HG03045 (cell line): ENCODE data around the gene PMAIP1.
"Not testable (repeated sequence)": the region's sequence is repeated elsewhere in the genome, so short reads cannot be mapped to it uniquely, and the experiment has no call there.

Experiments used
- ATAC-seq: cut with Tn5 transposase; IDR thresholded peaks from one replicate; pipeline ENCODE4 v1.9.1; 2021; ENCODE audit warnings: mild to moderate bottlenecking, moderate library complexity; ENCODE audit not compliant: unreplicated experiment

PMAIP1 gene

GRCh38 chr18:59899298-59900221, at the start of gene PMAIP1:
Gene PMAIP1, plus strand, starts transcription at chr18:59899996. Its CDS starts 182 bp downstream, at chr18:59900178.
- ATAC-seq = peak; percentile 75

DNA sequence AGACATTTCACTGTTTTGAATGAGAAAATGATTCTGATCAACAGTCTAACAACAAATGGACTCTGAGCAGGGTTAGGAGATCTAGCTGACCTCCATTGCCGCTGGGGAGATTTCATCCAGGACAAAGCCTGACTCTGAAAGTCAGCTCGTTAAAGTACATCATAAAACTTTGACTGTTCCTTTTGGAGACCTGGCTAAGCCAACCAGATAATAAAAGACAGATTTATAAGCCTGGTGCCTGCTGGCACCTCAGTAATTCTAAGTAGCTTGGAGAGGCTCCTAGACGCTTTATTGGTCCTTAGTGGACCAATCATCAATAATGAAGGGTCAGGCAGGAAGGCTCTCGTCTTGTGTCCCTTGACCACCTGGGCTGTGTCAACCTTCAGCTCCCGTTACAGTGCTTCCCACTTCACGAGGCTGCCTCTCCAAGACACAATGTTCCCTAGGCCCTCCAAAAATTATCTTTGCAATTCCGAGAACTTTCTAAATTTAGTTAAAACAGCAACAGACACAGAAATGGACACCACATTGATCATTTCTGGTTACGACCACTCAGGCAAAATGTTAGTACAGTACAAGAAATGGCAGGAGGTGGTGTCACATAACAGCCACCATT, 47.9 kb upstream of the PMAIP1 start:
- ATAC-seq = no peak

DNA sequence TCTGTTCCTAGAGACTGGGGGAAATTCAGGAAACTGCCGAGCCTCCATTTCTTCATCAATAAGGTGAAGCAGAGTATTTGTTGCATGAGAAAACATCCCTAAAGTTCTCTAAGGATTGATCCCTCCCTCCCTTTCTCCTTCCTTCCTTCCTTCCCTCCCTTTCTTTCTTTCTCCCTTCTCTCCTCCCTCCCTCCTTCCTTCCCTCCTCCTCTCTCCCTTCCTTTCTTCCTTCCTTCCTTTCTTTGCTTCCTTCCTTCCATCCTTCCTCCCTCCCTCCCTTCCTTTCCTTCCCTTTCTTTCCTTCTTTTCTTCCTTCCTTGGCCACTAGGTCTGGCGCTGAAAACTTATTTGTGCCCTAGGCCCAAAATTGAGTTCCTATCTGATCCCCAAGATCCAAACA, 47.2 kb upstream of the PMAIP1 start:
- ATAC-seq = no peak

DNA sequence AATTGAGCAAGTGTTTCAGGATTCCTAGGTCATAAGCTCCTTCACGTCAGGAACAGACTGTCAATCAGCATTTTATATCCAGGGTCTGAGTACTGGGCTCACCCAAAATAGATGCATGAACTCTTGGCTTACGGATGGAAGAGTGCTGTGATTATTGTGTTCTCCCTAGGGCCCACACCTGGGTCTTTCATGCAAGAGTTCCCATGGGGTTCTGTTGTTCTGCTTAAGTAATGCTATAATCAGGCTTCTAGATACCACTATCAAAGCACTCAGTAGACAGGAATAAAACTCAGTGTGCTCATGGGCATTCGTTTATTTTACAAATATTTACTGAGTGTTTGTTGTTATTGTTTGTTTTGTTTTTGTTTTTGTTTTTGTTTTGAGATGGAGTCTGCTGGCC, 46.4 kb upstream of the PMAIP1 start:
- no peak for ATAC-seq

- ATAC-seq = not testable (repeated sequence)
Observed at GRCh38 chr18:59853988-59854387, 45.8 kb upstream of the PMAIP1 start.

GRCh38 chr18:59861009-59861408, 38.8 kb upstream of the PMAIP1 start:
- ATAC-seq = no peak

GRCh38 chr18:59861963-59862819, 37.6 kb upstream of the PMAIP1 start:
- ATAC-seq = peak; percentile 62

- no peak for ATAC-seq
Observed at GRCh38 chr18:59865241-59865986, 34.4 kb upstream of the PMAIP1 start.

- ATAC-seq = no peak
Observed at GRCh38 chr18:59866551-59867269, 33.1 kb upstream of the PMAIP1 start.

DNA sequence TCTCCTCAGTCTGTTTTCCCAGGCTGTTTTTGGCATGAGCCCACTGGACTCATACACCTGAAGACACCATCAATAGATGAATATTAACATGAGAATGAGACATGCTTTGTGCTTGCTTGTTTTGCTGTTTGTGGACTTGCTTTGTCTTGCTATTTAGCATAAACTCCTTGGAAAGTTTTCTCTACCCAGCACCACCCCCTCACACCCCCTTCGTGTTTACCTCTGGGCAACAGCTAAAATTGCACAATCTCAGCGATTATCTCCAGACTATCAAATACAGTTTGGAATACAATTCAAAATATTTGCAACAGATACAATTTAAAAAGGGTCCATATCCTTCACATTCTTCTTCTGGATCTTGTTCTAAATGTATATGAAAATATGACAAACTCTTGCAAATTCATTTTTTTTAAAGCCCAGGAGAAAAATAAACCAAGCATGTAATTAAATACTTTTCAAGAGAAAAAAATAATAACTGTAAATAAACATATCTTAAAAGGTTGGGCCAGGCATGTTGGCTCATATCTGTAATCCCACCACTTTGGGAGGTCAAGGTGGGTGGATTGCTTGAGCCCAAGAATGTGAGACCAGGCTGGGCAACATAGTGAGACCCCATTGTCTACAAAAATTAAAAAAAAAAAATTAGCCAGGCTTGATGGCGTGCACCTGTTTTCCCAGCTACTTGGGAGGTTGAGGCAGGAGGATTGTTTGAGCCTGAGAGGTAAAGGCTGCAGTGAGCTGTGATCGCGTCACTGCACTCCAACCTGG, 32.3 kb upstream of the PMAIP1 start:
- no peak for ATAC-seq

DNA sequence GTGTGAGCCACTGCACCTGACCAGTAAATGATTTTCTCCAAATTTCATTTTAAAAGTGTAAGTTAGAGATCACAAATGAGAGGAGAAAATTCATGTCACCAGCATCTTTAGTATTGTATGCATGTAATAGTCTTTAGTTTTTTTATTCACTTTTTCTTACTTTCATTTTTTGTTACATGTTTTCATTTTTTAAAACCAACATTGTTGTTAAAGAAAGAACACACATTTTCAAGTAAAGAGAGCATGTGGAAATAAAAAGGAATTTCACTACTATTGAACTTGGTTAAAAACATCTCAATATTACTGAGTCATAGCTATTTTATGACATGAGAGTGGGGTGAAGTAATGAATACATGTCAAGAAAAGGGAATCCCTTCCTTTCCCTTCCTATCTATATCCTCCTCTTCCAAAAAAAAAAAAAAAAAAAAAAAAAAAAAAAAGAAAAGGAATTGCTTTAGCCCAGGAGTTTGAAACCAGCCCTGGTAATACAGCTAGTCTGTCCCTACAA, 29.1 kb upstream of the PMAIP1 start:
- ATAC-seq = no peak

GRCh38 chr18:59871711-59872362, 28.0 kb upstream of the PMAIP1 start:
- ATAC-seq = no peak

DNA sequence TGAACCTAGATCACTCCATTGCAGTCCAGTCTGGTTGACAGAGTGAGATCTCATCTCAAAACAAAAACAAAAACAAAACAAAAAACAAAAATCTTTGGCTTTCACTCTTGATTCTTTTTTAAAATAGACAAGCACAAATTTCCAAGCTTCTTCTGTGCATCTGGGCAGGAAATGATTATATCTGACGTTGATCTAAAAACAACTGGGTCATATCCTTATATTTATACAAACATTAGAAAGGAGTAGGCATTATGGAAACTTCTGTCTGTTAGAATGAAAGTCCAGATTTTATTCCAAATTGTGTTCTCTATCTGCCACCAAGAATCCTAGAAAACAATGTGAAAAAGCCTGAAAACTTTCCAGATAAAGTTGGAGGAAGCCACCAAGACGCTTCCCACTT, 26.2 kb upstream of the PMAIP1 start:
- no peak for ATAC-seq

- ATAC-seq = no peak
Observed at GRCh38 chr18:59874166-59874565, 25.6 kb upstream of the PMAIP1 start.

GRCh38 chr18:59876310-59876626, 23.5 kb upstream of the PMAIP1 start:
- peak; percentile 68 for ATAC-seq

GRCh38 chr18:59877361-59877760, 22.4 kb upstream of the PMAIP1 start:
- no peak for ATAC-seq

GRCh38 chr18:59878644-59879043, 21.2 kb upstream of the PMAIP1 start:
- ATAC-seq = peak; percentile 48
